Hepatocyte (in vitro differentiated cells): ENCODE data around the gene TUT1. TPM values are rescaled to one million over a fixed set of nuclear protein-coding genes. Genes with fewer than 3 reads are reported as not detected.
A peak's percentile ranks its signal among the peaks of the same experiment; 100 is the strongest.

Experiments
- DNase-seq: peaks from one replicate; pipeline ENCODE4 v3.0.0-alpha.2; 2016; ENCODE audit warnings: low spot score
- H2AFZ ChIP-seq: fragments of 200-600 bp; sonication (generic); 2 replicates; pipeline ENCODE4 v1.6.0; 2016; ENCODE audit warnings: antibody characterized with exemption, mild to moderate bottlenecking
- H3K27ac ChIP-seq: fragments of 200-600 bp; sonication (generic); 2 replicates; pipeline ENCODE4 v1.5.1; 2016; ENCODE audit warnings: mild to moderate bottlenecking
- H3K27me3 ChIP-seq: fragments of 200-600 bp; sonication (generic); 2 replicates; pipeline ENCODE4 v1.6.1; 2016
- H3K36me3 ChIP-seq: fragments of 200-600 bp; sonication (generic); replicated peaks from 2 replicates; pipeline ENCODE4 v1.5.1; 2016; ENCODE audit warnings: low read depth; ENCODE audit not compliant: insufficient read depth
- H3K4me1 ChIP-seq: fragments of 200-600 bp; sonication (generic); 2 replicates; pipeline ENCODE4 v1.5.1; 2016; ENCODE audit warnings: mild to moderate bottlenecking, moderate library complexity; ENCODE audit not compliant: insufficient read depth
- H3K4me2 ChIP-seq: fragments of 200-600 bp; sonication (generic); 2 replicates; pipeline ENCODE4 v1.6.0; 2016
- H3K4me3 ChIP-seq: fragments of 200-600 bp; sonication (generic); 2 replicates; pipeline ENCODE4 v1.5.1; 2016; ENCODE audit warnings: mild to moderate bottlenecking
- H3K79me2 ChIP-seq: fragments of 200-600 bp; sonication (generic); 2 replicates; pipeline ENCODE4 v1.6.0; 2017; ENCODE audit warnings: mild to moderate bottlenecking
- H3K9me2 ChIP-seq: fragments of 200-600 bp; sonication (generic); replicated peaks from 2 replicates; pipeline ENCODE4 v1.6.0; 2017; ENCODE audit warnings: mild to moderate bottlenecking; ENCODE audit not compliant: insufficient read depth
- H3K9me3 ChIP-seq: fragments of 200-600 bp; sonication (generic); 2 replicates; pipeline ENCODE4 v1.5.1; 2016; ENCODE audit warnings: low read depth, mild to moderate bottlenecking
- H4K20me1 ChIP-seq: fragments of 200-600 bp; sonication (generic); 2 replicates; pipeline ENCODE4 v1.6.0; 2016; ENCODE audit warnings: mild to moderate bottlenecking; ENCODE audit not compliant: insufficient read depth, poor library complexity, severe bottlenecking
- CTCF ChIP-seq: fragments of 200-600 bp; sonication (generic); IDR thresholded peaks from 2 replicates; pipeline ENCODE4 v1.5.1; 2016; ENCODE audit warnings: antibody characterized with exemption, mild to moderate bottlenecking; ENCODE audit not compliant: poor library complexity
- EZH2 ChIP-seq: fragments of 200-600 bp; sonication (generic); IDR thresholded peaks from 2 replicates; pipeline ENCODE4 v1.6.1; 2016; ENCODE audit warnings: antibody characterized with exemption, mild to moderate bottlenecking, borderline replicate concordance
- EZH2phosphoT487 ChIP-seq: fragments of 200-600 bp; sonication (generic); IDR thresholded peaks from one replicate; pipeline ENCODE4 v1.6.1; 2018; ENCODE audit warnings: antibody characterized with exemption, mild to moderate bottlenecking, low read depth, moderate library complexity; ENCODE audit not compliant: unreplicated experiment, severe bottlenecking
- WGBS: methylation state at CpG from one replicate; pipeline ENCODE4 v1.1.6; 2016; ENCODE audit warnings: low lambda C conversion rate; ENCODE audit errors: missing lambda C conversion rate; 5-methylcytosine and 5-hydroxymethylcytosine counted together
- microRNA-seq: library from miRNA; unstranded; fragments of <30 nt; microRNA quantifications from one replicate; pipeline ENCODE4, GENCODE V29; 2017
- polyA plus RNA-seq: library from polyadenylated mRNA; unstranded; fragments of >200 nt; fragmentation: Nextera tagmentation; extraction: Ambion mirVana; gene quantifications from 2 replicates; pipeline ENCODE4 v1.2.1, GENCODE V29; 2016
- small RNA-seq: library from RNA; depleted of rRNA; stranded (forward); fragments of <200 nt; gene quantifications from one replicate; pipeline ENCODE3, GENCODE V24; 2014
- total RNA-seq: library from RNA; depleted of rRNA; stranded (reverse); fragments of >200 nt; gene quantifications from 2 replicates; pipeline ENCODE4 v1.2.3, GENCODE V29; 2014

TUT1 gene
- total and polyA plus RNA-seq, 2 experiments from 2014 or later: 11.7 to 14.2 TPM

DNA sequence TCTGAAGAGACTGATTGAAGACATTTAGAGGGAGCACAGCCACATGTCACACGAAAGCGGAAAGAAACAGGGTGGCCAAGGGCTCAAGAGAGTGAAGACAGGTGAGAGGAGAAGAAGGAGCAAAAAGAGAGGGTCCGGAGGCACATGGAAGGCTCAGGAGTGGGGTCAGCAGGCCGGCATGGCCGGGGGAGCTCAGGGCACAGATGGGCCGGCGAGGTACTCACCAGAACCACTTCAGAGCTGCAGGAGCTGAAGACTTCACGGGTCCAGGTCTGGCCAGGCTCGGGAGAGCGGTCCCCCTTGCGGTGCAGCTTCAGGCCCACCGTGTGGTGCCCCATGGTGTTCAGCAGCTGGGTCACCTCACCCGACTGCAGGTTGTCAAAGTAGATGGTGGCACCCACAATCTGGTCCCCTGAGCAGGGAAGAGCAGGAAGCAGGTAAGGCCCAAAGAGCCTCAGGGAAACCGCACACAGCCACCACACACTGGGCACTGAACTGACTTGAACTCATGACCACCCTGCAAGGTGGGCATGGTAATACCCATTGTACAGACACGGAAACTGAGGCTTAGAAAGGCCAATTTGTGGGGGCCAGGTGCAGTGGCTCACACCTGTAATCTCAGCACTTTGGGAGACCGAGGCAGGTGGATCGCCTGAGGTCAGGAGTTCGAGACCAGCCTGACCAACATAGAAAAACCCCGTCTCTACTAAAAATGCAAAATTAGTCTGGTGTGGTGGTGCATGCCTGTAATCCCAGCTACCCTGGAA, 56.4 kb downstream of the TUT1 start:
- no peak overlapping the region for H3K27ac ChIP-seq
- no peak overlapping the region for H3K4me3 ChIP-seq
- TF ChIP-seq EZH2: no peak
- TF ChIP-seq CTCF: no peak
- no peak for TF ChIP-seq EZH2phosphoT487
- H3K4me2 ChIP-seq: no peak overlapping the region
- peaks cover 3% of the 10 kb centered on the region for H3K36me3 ChIP-seq
- H3K27me3 ChIP-seq: no peaks in the 10 kb centered on the region
- no peak overlapping the region for H2AFZ ChIP-seq
- peaks cover 96% of the 10 kb centered on the region for H3K79me2 ChIP-seq
- H3K9me2 ChIP-seq: no peaks in the 10 kb centered on the region
- peaks cover 58% of the 10 kb centered on the region for H4K20me1 ChIP-seq
- WGBS: 97% methylated on average over 18 of the region's 19 CpGs
- H3K9me3 ChIP-seq: no peaks in the 10 kb centered on the region
- H3K4me1 ChIP-seq: peaks cover 22% of the 10 kb centered on the region
- DNase-seq: no peak

DNA sequence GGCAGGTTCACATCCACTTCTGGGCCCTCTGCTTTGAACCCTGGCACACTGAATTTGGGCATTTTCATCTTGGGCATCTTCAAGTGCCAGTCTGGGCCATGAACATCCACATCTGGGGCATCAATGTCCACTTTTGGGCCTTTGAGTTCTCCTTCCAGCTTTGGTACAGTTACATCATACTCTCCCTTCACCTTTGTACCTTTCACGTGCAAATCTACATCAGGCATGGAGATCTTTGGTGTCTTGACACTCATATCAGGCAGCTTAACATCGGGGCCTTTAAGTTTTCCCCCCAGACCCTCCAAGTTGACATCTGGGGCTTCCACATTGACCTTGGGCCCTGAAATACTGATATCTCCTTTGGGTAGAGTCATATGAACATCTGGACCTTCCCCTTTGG, 59.2 kb downstream of the TUT1 start:
- Histone ChIP-seq H3K4me3 (no peak overlapping the region), H3K9me3 (no peaks in the 10 kb centered on the region), H3K79me2 (peaks cover 81% of the 10 kb centered on the region), H3K4me2 (no peak overlapping the region), H3K27me3 (no peaks in the 10 kb centered on the region), H3K4me1 (no peaks in the 10 kb centered on the region), H3K9me2 (no peaks in the 10 kb centered on the region), H3K27ac (no peak overlapping the region), H4K20me1 (peaks cover 37% of the 10 kb centered on the region), H2AFZ (no peak overlapping the region), H3K36me3 (peaks cover 3% of the 10 kb centered on the region)
- TF ChIP-seq EZH2phosphoT487: no peak
- TF ChIP-seq EZH2: no peak
- TF ChIP-seq CTCF: no peak
- DNase-seq: no peak
- WGBS: 91% methylated on average over 2 of the region's 2 CpGs

Small RNA genes lying within 50 kb of the gene (microRNA-seq; reads per million reads assigned to microRNA genes)
- 7.6 reads per million, percentile 19 among the genes with 10 or more reads in this experiment for gene MIR6747

Small RNA genes lying within 50 kb of the gene (small RNA-seq; reads per million reads assigned to genes)
- gene AP001458.1: not detected
- not detected for gene EEF1G
- gene MIR6747: 0.19 reads per million

Other genes with a start within 250 kb of the TUT1 start
- not detected in 2 replicates for gene SCGB1A1, start 172.5 kb downstream of the TUT1 start, total RNA-seq
- gene SCGB1A1, start 172.5 kb downstream of the TUT1 start, polyA plus RNA-seq: not detected in 2 replicates
- 218 and 237 TPM in 2 replicates for gene AHNAK, start 44.7 kb downstream of the TUT1 start, total RNA-seq
- gene AHNAK, start 44.7 kb downstream of the TUT1 start, polyA plus RNA-seq: 38.0 and 47.6 TPM in 2 replicates
- gene EEF1G, start 17.6 kb downstream of the TUT1 start, total RNA-seq: 1,612 and 1,634 TPM in 2 replicates
- gene EEF1G, start 17.6 kb downstream of the TUT1 start, polyA plus RNA-seq: 501 and 526 TPM in 2 replicates
- 46.8 and 53.1 TPM in 2 replicates for gene MTA2, start 10.3 kb upstream of the TUT1 start, total RNA-seq
- gene MTA2, start 10.3 kb upstream of the TUT1 start, polyA plus RNA-seq: 17.1 and 25.6 TPM in 2 replicates
- gene EML3, start 21.3 kb upstream of the TUT1 start, total RNA-seq: 18.3 and 21.6 TPM in 2 replicates
- gene EML3, start 21.3 kb upstream of the TUT1 start, polyA plus RNA-seq: 22.6 and 51.0 TPM in 2 replicates
- 1.5 and 1.9 TPM in 2 replicates for gene ROM1, start 21.7 kb upstream of the TUT1 start, total RNA-seq
- gene ROM1, start 21.7 kb upstream of the TUT1 start, polyA plus RNA-seq: 2.1 and 3.2 TPM in 2 replicates
- 32.3 and 34.4 TPM in 2 replicates for gene B3GAT3, start 30.5 kb upstream of the TUT1 start, total RNA-seq
- 59.6 and 61.4 TPM in 2 replicates for gene B3GAT3, start 30.5 kb upstream of the TUT1 start, polyA plus RNA-seq
- gene GANAB, start 55.1 kb upstream of the TUT1 start, total RNA-seq: 251 and 254 TPM in 2 replicates
- 212 and 232 TPM in 2 replicates for gene GANAB, start 55.1 kb upstream of the TUT1 start, polyA plus RNA-seq
- 12.6 and 18.7 TPM in 2 replicates for gene INTS5, start 61.8 kb upstream of the TUT1 start, total RNA-seq
- 19.1 and 21.1 TPM in 2 replicates for gene INTS5, start 61.8 kb upstream of the TUT1 start, polyA plus RNA-seq
- 63.7 and 80.4 TPM in 2 replicates for gene C11orf98, start 73.7 kb upstream of the TUT1 start, total RNA-seq
- gene C11orf98, start 73.7 kb upstream of the TUT1 start, polyA plus RNA-seq: 116 and 133 TPM in 2 replicates
- 10.0 and 22.5 TPM in 2 replicates for gene CSKMT, start 73.8 kb upstream of the TUT1 start, total RNA-seq
- gene CSKMT, start 73.8 kb upstream of the TUT1 start, polyA plus RNA-seq: 5.7 and 7.1 TPM in 2 replicates
- gene UQCC3, start 80.2 kb upstream of the TUT1 start, total RNA-seq: 8.9 and 11.1 TPM in 2 replicates
- 17.0 and 19.0 TPM in 2 replicates for gene UQCC3, start 80.2 kb upstream of the TUT1 start, polyA plus RNA-seq
- 5.4 and 11.2 TPM in 2 replicates for gene LBHD1, start 80.7 kb upstream of the TUT1 start, total RNA-seq
- 6.5 and 6.7 TPM in 2 replicates for gene LBHD1, start 80.7 kb upstream of the TUT1 start, polyA plus RNA-seq
- gene UBXN1, start 87.5 kb upstream of the TUT1 start, total RNA-seq: 73.0 and 74.1 TPM in 2 replicates
- 73.2 and 73.8 TPM in 2 replicates for gene UBXN1, start 87.5 kb upstream of the TUT1 start, polyA plus RNA-seq
- gene LRRN4CL, start 98.0 kb upstream of the TUT1 start, total RNA-seq: 0.40 and 1.1 TPM in 2 replicates
- 0.15 and 0.41 TPM in 2 replicates for gene LRRN4CL, start 98.0 kb upstream of the TUT1 start, polyA plus RNA-seq
- 39.3 and 49.2 TPM in 2 replicates for gene BSCL2, start 115.9 kb upstream of the TUT1 start, total RNA-seq
- 78.7 and 81.0 TPM in 2 replicates for gene BSCL2, start 115.9 kb upstream of the TUT1 start, polyA plus RNA-seq
- 0.23 and 0.24 TPM in 2 replicates for gene GNG3, start 116.2 kb upstream of the TUT1 start, total RNA-seq
- gene GNG3, start 116.2 kb upstream of the TUT1 start, polyA plus RNA-seq: 0.41 and 1.2 TPM in 2 replicates
- gene HNRNPUL2, start 135.9 kb upstream of the TUT1 start, total RNA-seq: 14.0 and 15.4 TPM in 2 replicates
- gene HNRNPUL2, start 135.9 kb upstream of the TUT1 start, polyA plus RNA-seq: 2.3 and 3.7 TPM in 2 replicates
- gene TTC9C, start 137.0 kb upstream of the TUT1 start, total RNA-seq: 26.3 and 35.0 TPM in 2 replicates
- 35.4 and 39.9 TPM in 2 replicates for gene TTC9C, start 137.0 kb upstream of the TUT1 start, polyA plus RNA-seq
- 7.0 and 11.0 TPM in 2 replicates for gene ZBTB3, start 162.6 kb upstream of the TUT1 start, total RNA-seq
- gene ZBTB3, start 162.6 kb upstream of the TUT1 start, polyA plus RNA-seq: 4.0 and 4.3 TPM in 2 replicates
- gene POLR2G, start 170.1 kb upstream of the TUT1 start, total RNA-seq: 96.5 and 110 TPM in 2 replicates
- gene POLR2G, start 170.1 kb upstream of the TUT1 start, polyA plus RNA-seq: 171 and 195 TPM in 2 replicates
- 20.5 and 23.2 TPM in 2 replicates for gene TAF6L, start 179.9 kb upstream of the TUT1 start, total RNA-seq
- gene TAF6L, start 179.9 kb upstream of the TUT1 start, polyA plus RNA-seq: 35.9 and 36.0 TPM in 2 replicates
- gene TMEM179B, start 195.9 kb upstream of the TUT1 start, total RNA-seq: 78.0 and 99.1 TPM in 2 replicates
- 163 and 172 TPM in 2 replicates for gene TMEM179B, start 195.9 kb upstream of the TUT1 start, polyA plus RNA-seq
- gene TMEM223, start 200.5 kb upstream of the TUT1 start, total RNA-seq: 28.4 and 31.9 TPM in 2 replicates
- gene TMEM223, start 200.5 kb upstream of the TUT1 start, polyA plus RNA-seq: 30.3 and 36.1 TPM in 2 replicates
- 37.2 and 37.6 TPM in 2 replicates for gene NXF1, start 213.9 kb upstream of the TUT1 start, total RNA-seq
- 71.9 and 91.4 TPM in 2 replicates for gene NXF1, start 213.9 kb upstream of the TUT1 start, polyA plus RNA-seq
- 35.4 and 37.3 TPM in 2 replicates for gene STX5, start 240.5 kb upstream of the TUT1 start, total RNA-seq
- 49.7 and 50.4 TPM in 2 replicates for gene STX5, start 240.5 kb upstream of the TUT1 start, polyA plus RNA-seq
- gene TEX54, start 241.3 kb upstream of the TUT1 start, total RNA-seq: not detected in 2 replicates
- gene TEX54, start 241.3 kb upstream of the TUT1 start, polyA plus RNA-seq: 1.8 and 3.5 TPM in 2 replicates
- gene WDR74, start 248.1 kb upstream of the TUT1 start, total RNA-seq: 28.0 and 30.9 TPM in 2 replicates
- gene WDR74, start 248.1 kb upstream of the TUT1 start, polyA plus RNA-seq: 28.9 and 34.1 TPM in 2 replicates